Activated T-cell treated with anti-CD3 and anti-CD28 coated beads, Interleukin-2, amount 50 U/mL, for 72 hours (primary cell): Measurements from ENCODE around the gene GNG13. TPM values are rescaled to one million over a fixed set of nuclear protein-coding genes. Genes with fewer than 3 reads are reported as not detected.

Source experiments
- total RNA-seq, 2 donors: library from RNA; stranded (reverse); gene quantifications; one replicate each; pipeline ENCODE4 v1.2.3, GENCODE V29; 2022

GNG13 gene
- total RNA-seq, 2 donors from 2014 or later = not detected

Other genes with a start within 250 kb of the GNG13 start
- gene PRR35, start 240.3 kb downstream of the GNG13 start, total RNA-seq = under 1 TPM in 1 of 2 donors, not detected in 1; 0.10 TPM
- gene NHLRC4, start 233.7 kb downstream of the GNG13 start, total RNA-seq = 1 to 10 TPM; 1.4 TPM
- 10 to 100 TPM; 18.2 to 22.4 TPM for gene PIGQ, start 230.8 kb downstream of the GNG13 start, total RNA-seq
- gene RAB40C, start 210.7 kb downstream of the GNG13 start, total RNA-seq = 10 to 100 TPM; 15.0 to 15.3 TPM
- under 1 TPM; 0.49 to 0.72 TPM for gene WFIKKN1, start 169.7 kb downstream of the GNG13 start, total RNA-seq
- 10 to 100 TPM; 55.4 to 57.4 TPM for gene METTL26, start 164.4 kb downstream of the GNG13 start, total RNA-seq
- 10 to 100 TPM; 27.9 to 34.4 TPM for gene MCRIP2, start 158.9 kb downstream of the GNG13 start, total RNA-seq
- gene WDR90, start 151.4 kb downstream of the GNG13 start, total RNA-seq = 10 to 100 TPM; 40.3 to 47.7 TPM
- gene RHOT2, start 132.6 kb downstream of the GNG13 start, total RNA-seq = 100 to 1,000 TPM; 110 to 115 TPM
- 1 to 10 TPM; 3.5 to 5.8 TPM for gene RHBDL1, start 125.1 kb downstream of the GNG13 start, total RNA-seq
- gene STUB1, start 120.3 kb downstream of the GNG13 start, total RNA-seq = 10 to 100 TPM; 53.6 to 70.4 TPM
- gene JMJD8, start 116.4 kb downstream of the GNG13 start, total RNA-seq = 10 to 100 TPM; 15.7 to 20.7 TPM
- 10 to 100 TPM; 20.5 to 22.9 TPM for gene WDR24, start 110.3 kb downstream of the GNG13 start, total RNA-seq
- 1 to 10 TPM; 8.8 TPM for gene FBXL16, start 94.9 kb downstream of the GNG13 start, total RNA-seq
- 10 to 100 TPM; 11.1 to 11.7 TPM for gene METRN, start 85.6 kb downstream of the GNG13 start, total RNA-seq
- 10 to 100 TPM; 36.4 to 36.9 TPM for gene ANTKMT, start 79.6 kb downstream of the GNG13 start, total RNA-seq
- 1 to 10 TPM; 3.0 to 3.9 TPM for gene CCDC78, start 74.3 kb downstream of the GNG13 start, total RNA-seq
- 10 to 100 TPM; 11.4 to 17.6 TPM for gene HAGHL, start 73.6 kb downstream of the GNG13 start, total RNA-seq
- gene CIAO3, start 59.7 kb downstream of the GNG13 start, total RNA-seq = 10 to 100 TPM; 38.0 to 40.6 TPM
- gene MSLN, start 40.0 kb downstream of the GNG13 start, total RNA-seq = not detected
- 10 to 100 TPM; 14.0 to 22.7 TPM for gene RPUSD1, start 12.4 kb downstream of the GNG13 start, total RNA-seq
- 10 to 100 TPM; 74.5 to 97.8 TPM for gene CHTF18, start 12.1 kb downstream of the GNG13 start, total RNA-seq
- 10 to 100 TPM; 26.9 to 33.2 TPM for gene LMF1, start 170.2 kb upstream of the GNG13 start, total RNA-seq
- gene SOX8, start 181.0 kb upstream of the GNG13 start, total RNA-seq = 1 to 10 TPM; 1.8 to 2.1 TPM